OCI-LY7 (cell line): ENCODE results near the gene SUOX. TPM values are rescaled to one million over a fixed set of nuclear protein-coding genes. Genes with fewer than 3 reads are reported as not detected.
"Not testable (repeated sequence)": the region's sequence is repeated elsewhere in the genome, so short reads cannot be mapped to it uniquely, and the experiment has no call there.

Experiments
- BruUV-seq: library from RNA; stranded (reverse); fragments of 400-500 nt; replicated peaks from 2 replicates; lab custom pipeline; 2021; lab: Mats Ljungman, UMichigan
- CTCF ChIA-PET: fragments of 300-600 bp; sonication (Branson Sonifier 250); formaldehyde crosslinking; loops from one replicate; lab custom pipeline; 2022; ENCODE audit warnings: antibody characterized with exemption; ENCODE audit not compliant: unreplicated experiment; lab: Charles Lee
- POLR2A ChIA-PET: fragments of 300-600 bp; sonication (Branson Sonifier 250); formaldehyde crosslinking; loops from one replicate; lab custom pipeline; 2022; ENCODE audit warnings: antibody characterized with exemption; lab: Charles Lee
- DNase-seq: peaks from one replicate; pipeline ENCODE4 v3.0.0-alpha.2; 2015; ENCODE audit warnings: low spot score
- H2AFZ ChIP-seq: fragments of 200-600 bp; sonication (generic), shearing (Covaris generic); 2 replicates; pipeline ENCODE4 v1.6.1; 2014; ENCODE audit warnings: mild to moderate bottlenecking, antibody characterized with exemption, low read length, moderate library complexity
- H3K27ac ChIP-seq: fragments of 200-600 bp; sonication (generic); 2 replicates; pipeline ENCODE4 v1.5.1; 2014; ENCODE audit warnings: mixed run types, low read depth, mild to moderate bottlenecking, moderate library complexity, low read length, inconsistent platforms; ENCODE audit not compliant: poor library complexity, severe bottlenecking
- H3K36me3 ChIP-seq: fragments of 200-600 bp; sonication (generic); 2 replicates; pipeline ENCODE4 v1.6.1; 2014; ENCODE audit warnings: mild to moderate bottlenecking, antibody characterized with exemption, low read length, moderate library complexity, mixed read lengths; ENCODE audit not compliant: insufficient read depth
- H3K4me1 ChIP-seq: fragments of 200-600 bp; sonication (generic); 2 replicates; pipeline ENCODE4 v1.5.1; 2014; ENCODE audit warnings: mild to moderate bottlenecking, low read length; ENCODE audit not compliant: insufficient read depth, poor library complexity, severe bottlenecking
- H3K4me2 ChIP-seq: fragments of 200-600 bp; sonication (generic); 2 replicates; pipeline ENCODE4 v1.6.1; 2014; ENCODE audit warnings: mild to moderate bottlenecking, low read length
- H3K4me3 ChIP-seq: fragments of 200-600 bp; sonication (generic); 2 replicates; pipeline ENCODE4 v1.5.1; 2014; ENCODE audit warnings: mild to moderate bottlenecking, low read depth, low read length; ENCODE audit not compliant: poor library complexity, severe bottlenecking
- H3K79me2 ChIP-seq: fragments of 200-600 bp; sonication (generic); 2 replicates; pipeline ENCODE4 v1.6.1; 2016; ENCODE audit warnings: low read depth, mild to moderate bottlenecking, low read length, moderate library complexity, mixed read lengths; ENCODE audit not compliant: insufficient read depth
- H3K9me2 ChIP-seq: fragments of 200-600 bp; sonication (generic); 2 replicates; pipeline ENCODE4 v1.6.1; 2016; ENCODE audit warnings: mild to moderate bottlenecking, low read length, mixed read lengths; ENCODE audit not compliant: insufficient read depth
- H3K9me3 ChIP-seq: fragments of 200-600 bp; sonication (generic); 2 replicates; pipeline ENCODE4 v1.6.1; 2014; ENCODE audit warnings: mild to moderate bottlenecking, mixed run types, low read length, mixed read lengths
- H4K20me1 ChIP-seq: fragments of 200-600 bp; sonication (generic); 2 replicates; pipeline ENCODE4 v1.6.1; 2014; ENCODE audit warnings: mild to moderate bottlenecking, antibody characterized with exemption, low read length, moderate library complexity, mixed read lengths; ENCODE audit not compliant: insufficient read depth
- CTCF ChIP-seq: fragments of 200-600 bp; sonication (generic); conservative IDR thresholded peaks from 2 replicates; pipeline ENCODE4 v1.5.1; 2014; ENCODE audit warnings: mild to moderate bottlenecking, antibody characterized with exemption, low read length, moderate library complexity, mixed read lengths
- EZH2phosphoT487 ChIP-seq: fragments of 200-600 bp; sonication (generic); IDR thresholded peaks from 2 replicates; pipeline ENCODE4 v1.6.1; 2018; ENCODE audit warnings: low read depth, borderline replicate concordance, mild to moderate bottlenecking, mixed run types, antibody characterized with exemption, low read length, moderate library complexity, mixed read lengths
- intact Hi-C: fragments of 100-400 bp; cut with micrococcal nuclease; formaldehyde crosslinking; loops from one replicate; pipeline ENCODE4 v1.10.0; 2022; ENCODE audit not compliant: unreplicated experiment
- total RNA-seq, 2 experiments: library from RNA; depleted of rRNA in 1 of 2; stranded (reverse); fragments of >200 nt in 1 of 2; shearing (Covaris generic) in 1 of 2; gene quantifications; 2 replicates each; pipeline ENCODE4 v1.2.3, GENCODE V29; 2014 to 2022

SUOX gene
- total RNA-seq, 2 experiments from 2014 or later = 2.7 to 6.4 TPM

- peak overlapping the region; percentile 83 for H3K4me2 ChIP-seq
- TF ChIP-seq CTCF (no peak), EZH2phosphoT487 (no peak)
- peaks cover 38% of the 10 kb centered on the region for H3K4me1 ChIP-seq
- H3K9me3 ChIP-seq = no peaks in the 10 kb centered on the region
- peaks cover 41% of the 10 kb centered on the region for H3K36me3 ChIP-seq
- H3K4me3 ChIP-seq = peak overlapping the region; percentile 68
- H3K79me2 ChIP-seq = peaks cover 24% of the 10 kb centered on the region
- H4K20me1 ChIP-seq = peaks cover 22% of the 10 kb centered on the region; the same call in 1 of the 2 replicates
- intact Hi-C loops = loop anchor here (1.0 to 5.0 kb wide), 5 partner anchors 45 to 303 kb away; partner anchors contain the start of genes ORMDL2, PYM1 and SARNP
- H3K27ac ChIP-seq = peak overlapping the region; percentile 67
- CTCF ChIA-PET = interaction anchor here (1.0 to 1.2 kb wide), 3 partner anchors 102 to 303 kb away, joined by 3 to 6 read pairs (median 4); no protein-coding TSS in a partner anchor
- BruUV-seq = TSS peak; percentile 97
- H2AFZ ChIP-seq = peak overlapping the region; percentile 73; the same call in 1 of the 2 replicates
- no peaks in the 10 kb centered on the region for H3K9me2 ChIP-seq
- DNase-seq = no peak
- POLR2A ChIA-PET = interaction anchor here (0.6 to 1.5 kb wide), 10 partner anchors 10 to 303 kb away, joined by 3 to 15 read pairs (median 4); partner anchors contain the start of genes PA2G4 and RAB5B
Observed at GRCh38 chr12:56040963-56041551, 44.0 kb downstream of the SUOX start.

- Histone ChIP-seq H3K27ac (peak within 1 kb of the TSS; percentile 67), H3K4me2 (peak within 1 kb of the TSS; percentile 96), H2AFZ (peak within 1 kb of the TSS; percentile 87), H3K36me3 (peaks cover 48% of the 10 kb centered on the region), H3K4me3 (peak within 1 kb of the TSS; percentile 83), H3K9me2 (no peaks in the 10 kb centered on the region), H3K4me1 (peaks cover 43% of the 10 kb centered on the region), H4K20me1 (peaks cover 22% of the 10 kb centered on the region; the same call in 1 of the 2 replicates), H3K79me2 (peaks cover 24% of the 10 kb centered on the region), H3K9me3 (no peaks in the 10 kb centered on the region)
- no TSS peak for BruUV-seq
- intact Hi-C loops = loop anchor here (1.0 to 5.0 kb wide), 5 partner anchors 45 to 303 kb away; partner anchors contain the start of genes ORMDL2, PYM1 and SARNP
- DNase-seq = peak; percentile 100
- ChIA-PET POLR2A (interaction anchor here (1.0 to 1.5 kb wide), 4 partner anchors 59 to 304 kb away, joined by 4 to 8 read pairs (median 5); partner anchors contain the start of gene PA2G4), CTCF (interaction anchor here (1.0 kb wide), 2 partner anchors 103 to 303 kb away, joined by 3 to 6 read pairs; no protein-coding TSS in a partner anchor)
- TF ChIP-seq EZH2phosphoT487 (no peak), CTCF (peak; percentile 77)
Observed at GRCh38 chr12:56041552-56042429, 44.7 kb downstream of the SUOX start, which contains the start of gene RPS26. Gene RPS26 (plus strand): TSS chr12:56041918. CDS start chr12:56042167, 249 bp downstream.

- DNase-seq, H3K9me2 ChIP-seq, POLR2A ChIA-PET, H3K9me3 ChIP-seq, CTCF ChIA-PET, H2AFZ ChIP-seq: not testable (repeated sequence)
- intact Hi-C loops = loop anchor here (5.0 kb wide), 1 partner anchor 225 kb away; the partner anchor contains the start of genes ORMDL2 and SARNP
- TSS peak; percentile 91 for BruUV-seq
- H3K36me3 ChIP-seq = peaks cover 48% of the 10 kb centered on the region
- peak overlapping the region; percentile 83 for H3K4me3 ChIP-seq
- H4K20me1 ChIP-seq = peaks cover 22% of the 10 kb centered on the region; the same call in 1 of the 2 replicates
- peaks cover 42% of the 10 kb centered on the region for H3K4me1 ChIP-seq
- H3K4me2 ChIP-seq = peak overlapping the region; percentile 96
- peak overlapping the region; percentile 66 for H3K27ac ChIP-seq
- peaks cover 24% of the 10 kb centered on the region for H3K79me2 ChIP-seq
Observed at GRCh38 chr12:56042430-56042813, 45.3 kb downstream of the SUOX start.
